ENCODE data around the gene ANKRD39.

DNA sequence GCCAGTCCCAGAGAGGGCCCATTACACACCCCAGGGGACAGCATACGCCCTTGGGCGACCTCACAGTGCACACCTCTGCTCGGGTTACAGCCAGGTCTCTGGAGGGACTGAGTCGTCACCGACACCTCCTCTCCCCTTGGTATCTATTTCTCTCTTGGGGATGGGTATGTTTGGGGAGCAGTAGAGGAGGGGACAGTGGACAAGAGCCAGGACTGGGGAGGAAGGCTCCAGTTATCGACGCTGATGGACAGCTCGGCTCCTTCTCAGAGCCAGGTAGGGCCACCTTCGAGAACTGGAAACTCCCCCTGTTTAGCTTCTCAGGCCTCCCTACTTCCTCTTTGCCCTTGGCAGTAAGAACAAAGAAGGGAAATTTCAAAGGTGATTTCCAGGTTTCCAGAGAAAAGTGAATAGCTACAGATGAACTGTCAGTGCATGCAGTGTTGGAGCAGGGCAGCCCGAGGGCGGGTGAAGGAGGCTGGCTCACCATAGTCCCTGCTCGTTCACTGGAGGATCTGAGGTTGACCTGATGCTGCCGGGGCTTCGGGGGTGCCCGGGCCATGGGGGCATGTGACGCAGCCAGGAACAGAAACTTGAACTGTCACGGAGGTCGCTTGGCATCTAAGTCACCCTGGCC, 16.5 kb upstream of the ANKRD39 start:
- TF ChIP-seq, protein P1, sequence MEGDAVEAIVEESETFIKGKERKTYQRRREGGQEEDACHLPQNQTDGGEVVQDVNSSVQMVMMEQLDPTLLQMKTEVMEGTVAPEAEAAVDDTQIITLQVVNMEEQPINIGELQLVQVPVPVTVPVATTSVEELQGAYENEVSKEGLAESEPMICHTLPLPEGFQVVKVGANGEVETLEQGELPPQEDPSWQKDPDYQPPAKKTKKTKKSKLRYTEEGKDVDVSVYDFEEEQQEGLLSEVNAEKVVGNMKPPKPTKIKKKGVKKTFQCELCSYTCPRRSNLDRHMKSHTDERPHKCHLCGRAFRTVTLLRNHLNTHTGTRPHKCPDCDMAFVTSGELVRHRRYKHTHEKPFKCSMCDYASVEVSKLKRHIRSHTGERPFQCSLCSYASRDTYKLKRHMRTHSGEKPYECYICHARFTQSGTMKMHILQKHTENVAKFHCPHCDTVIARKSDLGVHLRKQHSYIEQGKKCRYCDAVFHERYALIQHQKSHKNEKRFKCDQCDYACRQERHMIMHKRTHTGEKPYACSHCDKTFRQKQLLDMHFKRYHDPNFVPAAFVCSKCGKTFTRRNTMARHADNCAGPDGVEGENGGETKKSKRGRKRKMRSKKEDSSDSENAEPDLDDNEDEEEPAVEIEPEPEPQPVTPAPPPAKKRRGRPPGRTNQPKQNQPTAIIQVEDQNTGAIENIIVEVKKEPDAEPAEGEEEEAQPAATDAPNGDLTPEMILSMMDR (IDR thresholded peaks at IDR 0.05), result no peak
- TF ChIP-seq POLR2A (IDR thresholded peaks at IDR 0.05), result no peak

Measured in Peyer's patch (tissue), 4 donors.